SK-N-SH treated with all-trans-retinoic acid at 6 μM for 48 hours (cell line): ENCODE data around the gene CENPH.

Experiments used
- ATAC-seq: fragments of 200-7000 bp; cut with Tn5 transposase; 3 replicates; pipeline ENCODE4 v1.9.1; 2020; ENCODE audit warnings: mild to moderate bottlenecking, moderate library complexity
- ARNTL ChIP-seq: fragments of 450-650 bp; formaldehyde crosslinking; IDR thresholded peaks from 2 replicates; pipeline ENCODE4 v1.5.0; 2020; ENCODE audit warnings: low read depth, mild to moderate bottlenecking, moderate library complexity, borderline replicate concordance
- BACH2 ChIP-seq: fragments of 250-450 bp; sonication (Bioruptor Pico); IDR thresholded peaks from 2 replicates; pipeline ENCODE4 v1.9.0; 2021; ENCODE audit warnings: mild to moderate bottlenecking, borderline replicate concordance
- CSDC2 ChIP-seq: fragments of 250-450 bp; sonication (Bioruptor Pico); IDR thresholded peaks from 2 replicates; pipeline ENCODE4 v1.5.0; 2020; ENCODE audit warnings: mild to moderate bottlenecking, moderate library complexity
- ESRRG ChIP-seq: fragments of 250-450 bp; sonication (Bioruptor Pico); IDR thresholded peaks from 2 replicates; pipeline ENCODE4 v1.6.1; 2021; ENCODE audit warnings: mild to moderate bottlenecking
- GLIS3 ChIP-seq: fragments of 250-450 bp; sonication (Bioruptor Pico); IDR thresholded peaks from 2 replicates; pipeline ENCODE4 v1.5.0; 2020; ENCODE audit warnings: mild to moderate bottlenecking, moderate library complexity
- ISL1 ChIP-seq: fragments of 250-450 bp; sonication (Bioruptor Pico); IDR thresholded peaks from 2 replicates; pipeline ENCODE4 v2.1.2; 2022; ENCODE audit warnings: mild to moderate bottlenecking, moderate library complexity
- OSR1 ChIP-seq: fragments of 250-450 bp; sonication (Bioruptor Pico); IDR thresholded peaks from 2 replicates; pipeline ENCODE4 v1.8.0; 2022; ENCODE audit warnings: moderate library complexity, mild to moderate bottlenecking, inconsistent platforms
- PPARA ChIP-seq: fragments of 250-450 bp; sonication (Bioruptor Pico); IDR thresholded peaks from 2 replicates; pipeline ENCODE4 v1.5.0; 2020; ENCODE audit warnings: mild to moderate bottlenecking, borderline replicate concordance
- RARB ChIP-seq: fragments of 250-450 bp; sonication (Bioruptor Pico); IDR thresholded peaks from 2 replicates; pipeline ENCODE4 v1.8.0; 2021; ENCODE audit warnings: mild to moderate bottlenecking, moderate library complexity
- SNAI2 ChIP-seq: fragments of 250-450 bp; sonication (Bioruptor Pico); IDR thresholded peaks from 2 replicates; pipeline ENCODE4 v1.5.0; 2020; ENCODE audit warnings: mild to moderate bottlenecking, moderate library complexity
- TCF4 ChIP-seq: fragments of 250-450 bp; sonication (Bioruptor Pico); IDR thresholded peaks from 2 replicates; pipeline ENCODE4 v1.8.0; 2021; ENCODE audit warnings: mild to moderate bottlenecking, moderate library complexity, borderline replicate concordance
- TOX ChIP-seq: fragments of 250-450 bp; sonication (Bioruptor Pico); IDR thresholded peaks from 2 replicates; pipeline ENCODE4 v1.8.0; 2021; ENCODE audit warnings: mild to moderate bottlenecking, moderate library complexity, borderline replicate concordance
- ZC3H10 ChIP-seq: fragments of 250-450 bp; sonication (Bioruptor Pico); IDR thresholded peaks from 2 replicates; pipeline ENCODE4 v1.5.1; 2021; ENCODE audit warnings: mild to moderate bottlenecking, moderate library complexity
- ZFP3 ChIP-seq: fragments of 250-450 bp; sonication (Bioruptor Pico); IDR thresholded peaks from 2 replicates; pipeline ENCODE4 v1.5.0; 2020; ENCODE audit warnings: mild to moderate bottlenecking, moderate library complexity
- ZFP30 ChIP-seq: fragments of 450-650 bp; formaldehyde crosslinking; IDR thresholded peaks from 2 replicates; pipeline ENCODE4 v1.5.0; 2022; ENCODE audit warnings: mild to moderate bottlenecking, moderate library complexity
- ZNF565 ChIP-seq: fragments of 450-650 bp; formaldehyde crosslinking; conservative IDR thresholded peaks from 2 replicates; pipeline ENCODE4 v1.5.0; 2020; ENCODE audit warnings: low read depth, mild to moderate bottlenecking, moderate library complexity
- ZNF70 ChIP-seq: fragments of 450-650 bp; formaldehyde crosslinking; IDR thresholded peaks from 2 replicates; pipeline ENCODE4 v1.5.0; 2020; ENCODE audit warnings: mild to moderate bottlenecking, moderate library complexity
- ZNF8 ChIP-seq: fragments of 450-650 bp; formaldehyde crosslinking; IDR thresholded peaks from 2 replicates; pipeline ENCODE4 v1.5.0; 2020; ENCODE audit warnings: mild to moderate bottlenecking, moderate library complexity
- TF ChIP-seq, protein P1 (sequence below): fragments of 250-450 bp; sonication (Bioruptor Pico); IDR thresholded peaks from 2 replicates; pipeline ENCODE4 v1.5.0; 2020; ENCODE audit warnings: mild to moderate bottlenecking, moderate library complexity
- TF ChIP-seq, protein P2 (sequence below): fragments of 250-450 bp; sonication (Bioruptor Pico); IDR thresholded peaks from 2 replicates; pipeline ENCODE4 v1.5.1; 2020; ENCODE audit warnings: low read depth, mild to moderate bottlenecking, moderate library complexity
- TF ChIP-seq, protein P3 (sequence below): fragments of 250-450 bp; sonication (Bioruptor Pico); IDR thresholded peaks from 2 replicates; pipeline ENCODE4 v1.5.1; 2021; ENCODE audit warnings: mild to moderate bottlenecking, moderate library complexity
- TF ChIP-seq, protein P4 (sequence below): fragments of 250-450 bp; sonication (Bioruptor Pico); IDR thresholded peaks from 2 replicates; pipeline ENCODE4 v1.8.0; 2021; ENCODE audit warnings: low read depth, mild to moderate bottlenecking, moderate library complexity, borderline replicate concordance

CENPH gene

DNA sequence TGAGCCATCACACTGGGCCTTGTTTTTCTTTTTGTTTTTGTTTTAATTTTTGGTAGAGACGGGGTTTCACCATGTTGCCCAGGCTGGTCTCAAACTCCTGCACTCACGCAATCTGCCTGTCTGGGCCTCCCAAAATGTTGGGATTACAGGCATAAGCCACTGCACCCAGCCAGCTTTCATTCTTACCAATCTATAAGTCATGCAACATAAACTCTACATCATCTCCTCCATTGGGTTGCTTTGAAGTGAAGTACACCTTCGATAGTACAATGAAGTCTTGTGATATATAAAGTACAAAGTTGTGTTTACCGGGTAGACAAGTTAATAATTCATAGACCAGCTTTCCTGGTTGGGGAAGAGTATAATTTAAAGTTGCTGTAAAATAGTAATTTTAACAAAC is 36.5 kb downstream of the CENPH start:
- no peak for ATAC-seq
- TF ChIP-seq ESRRG (CRISPR knock-in tag) (no peak), ARNTL (CRISPR knock-in tag) (no peak), OSR1 (no peak), ZFP30 (CRISPR knock-in tag) (no peak), BACH2 (CRISPR knock-in tag) (no peak), CSDC2 (CRISPR knock-in tag) (no peak), ZC3H10 (no peak)
- TF ChIP-seq, protein P1, sequence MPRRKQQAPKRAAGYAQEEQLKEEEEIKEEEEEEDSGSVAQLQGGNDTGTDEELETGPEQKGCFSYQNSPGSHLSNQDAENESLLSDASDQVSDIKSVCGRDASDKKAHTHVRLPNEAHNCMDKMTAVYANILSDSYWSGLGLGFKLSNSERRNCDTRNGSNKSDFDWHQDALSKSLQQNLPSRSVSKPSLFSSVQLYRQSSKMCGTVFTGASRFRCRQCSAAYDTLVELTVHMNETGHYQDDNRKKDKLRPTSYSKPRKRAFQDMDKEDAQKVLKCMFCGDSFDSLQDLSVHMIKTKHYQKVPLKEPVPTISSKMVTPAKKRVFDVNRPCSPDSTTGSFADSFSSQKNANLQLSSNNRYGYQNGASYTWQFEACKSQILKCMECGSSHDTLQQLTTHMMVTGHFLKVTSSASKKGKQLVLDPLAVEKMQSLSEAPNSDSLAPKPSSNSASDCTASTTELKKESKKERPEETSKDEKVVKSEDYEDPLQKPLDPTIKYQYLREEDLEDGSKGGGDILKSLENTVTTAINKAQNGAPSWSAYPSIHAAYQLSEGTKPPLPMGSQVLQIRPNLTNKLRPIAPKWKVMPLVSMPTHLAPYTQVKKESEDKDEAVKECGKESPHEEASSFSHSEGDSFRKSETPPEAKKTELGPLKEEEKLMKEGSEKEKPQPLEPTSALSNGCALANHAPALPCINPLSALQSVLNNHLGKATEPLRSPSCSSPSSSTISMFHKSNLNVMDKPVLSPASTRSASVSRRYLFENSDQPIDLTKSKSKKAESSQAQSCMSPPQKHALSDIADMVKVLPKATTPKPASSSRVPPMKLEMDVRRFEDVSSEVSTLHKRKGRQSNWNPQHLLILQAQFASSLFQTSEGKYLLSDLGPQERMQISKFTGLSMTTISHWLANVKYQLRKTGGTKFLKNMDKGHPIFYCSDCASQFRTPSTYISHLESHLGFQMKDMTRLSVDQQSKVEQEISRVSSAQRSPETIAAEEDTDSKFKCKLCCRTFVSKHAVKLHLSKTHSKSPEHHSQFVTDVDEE (CRISPR knock-in tag), result no peak
- TF ChIP-seq, protein P2, sequence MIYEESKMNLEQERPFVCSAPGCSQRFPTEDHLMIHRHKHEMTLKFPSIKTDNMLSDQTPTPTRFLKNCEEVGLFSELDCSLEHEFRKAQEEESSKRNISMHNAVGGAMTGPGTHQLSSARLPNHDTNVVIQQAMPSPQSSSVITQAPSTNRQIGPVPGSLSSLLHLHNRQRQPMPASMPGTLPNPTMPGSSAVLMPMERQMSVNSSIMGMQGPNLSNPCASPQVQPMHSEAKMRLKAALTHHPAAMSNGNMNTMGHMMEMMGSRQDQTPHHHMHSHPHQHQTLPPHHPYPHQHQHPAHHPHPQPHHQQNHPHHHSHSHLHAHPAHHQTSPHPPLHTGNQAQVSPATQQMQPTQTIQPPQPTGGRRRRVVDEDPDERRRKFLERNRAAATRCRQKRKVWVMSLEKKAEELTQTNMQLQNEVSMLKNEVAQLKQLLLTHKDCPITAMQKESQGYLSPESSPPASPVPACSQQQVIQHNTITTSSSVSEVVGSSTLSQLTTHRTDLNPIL (CRISPR knock-in tag), result no peak

DNA sequence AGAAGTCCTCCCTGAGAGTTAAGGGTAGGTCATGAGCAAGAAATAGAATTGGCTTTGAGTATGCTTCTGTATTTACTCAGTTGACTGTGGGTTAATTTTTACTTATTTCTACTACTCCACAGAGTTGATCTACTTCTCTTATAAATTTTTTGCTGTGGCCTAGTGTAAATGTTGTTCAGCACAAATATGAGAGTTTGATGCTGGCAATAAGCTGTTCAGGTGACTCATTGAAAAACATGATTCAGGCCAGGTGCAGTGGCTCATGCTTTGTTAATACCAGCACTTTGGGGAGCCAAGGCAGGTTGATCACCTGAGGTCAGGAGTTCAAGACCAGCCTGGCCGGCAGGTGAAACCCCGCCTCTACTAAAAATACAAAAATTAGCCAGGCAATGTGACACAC is 40.8 kb downstream of the CENPH start:
- ATAC-seq, result no peak
- no peak for TF ChIP-seq ISL1
- no peak for TF ChIP-seq ZNF8 (CRISPR knock-in tag)
- TF ChIP-seq GLIS3 (CRISPR knock-in tag), result no peak
- TF ChIP-seq TCF4, result no peak
- no peak for TF ChIP-seq ZFP3 (CRISPR knock-in tag)
- TF ChIP-seq CSDC2 (CRISPR knock-in tag), result no peak
- TF ChIP-seq ZNF565 (CRISPR knock-in tag), result no peak
- no peak for TF ChIP-seq SNAI2 (CRISPR knock-in tag)
- no peak for TF ChIP-seq ZNF70 (CRISPR knock-in tag)
- TF ChIP-seq, protein P1 (CRISPR knock-in tag), result no peak
- TF ChIP-seq PPARA, result no peak
- TF ChIP-seq, protein P2 (CRISPR knock-in tag), result no peak
- TF ChIP-seq BACH2 (CRISPR knock-in tag), result no peak
- TF ChIP-seq RARB (CRISPR knock-in tag), result no peak
- TF ChIP-seq OSR1, result no peak

DNA sequence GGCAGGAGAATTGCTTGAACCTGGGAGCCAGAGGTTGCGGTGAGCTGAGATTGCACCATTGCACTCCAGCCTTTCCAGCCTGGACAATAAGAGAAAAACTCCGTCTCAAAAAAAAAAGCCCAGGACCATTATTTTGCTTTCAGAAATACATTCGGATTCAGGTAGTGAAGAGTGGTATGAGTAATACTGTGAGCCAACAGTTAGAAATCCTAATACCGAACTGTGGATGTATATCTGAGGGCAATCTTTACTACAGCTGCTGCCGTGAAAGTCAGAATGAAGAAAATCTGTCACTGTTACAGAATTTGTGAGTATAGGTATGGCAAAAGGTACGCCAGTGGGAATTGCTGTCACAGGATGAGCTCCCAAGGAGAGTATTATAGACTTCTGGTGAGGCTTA is 41.9 kb downstream of the CENPH start:
- ATAC-seq, result no peak
- TF ChIP-seq CSDC2 (CRISPR knock-in tag), result no peak
- TF ChIP-seq, protein P2 (CRISPR knock-in tag), result no peak
- TF ChIP-seq ZNF565 (CRISPR knock-in tag), result no peak
- TF ChIP-seq, protein P3, sequence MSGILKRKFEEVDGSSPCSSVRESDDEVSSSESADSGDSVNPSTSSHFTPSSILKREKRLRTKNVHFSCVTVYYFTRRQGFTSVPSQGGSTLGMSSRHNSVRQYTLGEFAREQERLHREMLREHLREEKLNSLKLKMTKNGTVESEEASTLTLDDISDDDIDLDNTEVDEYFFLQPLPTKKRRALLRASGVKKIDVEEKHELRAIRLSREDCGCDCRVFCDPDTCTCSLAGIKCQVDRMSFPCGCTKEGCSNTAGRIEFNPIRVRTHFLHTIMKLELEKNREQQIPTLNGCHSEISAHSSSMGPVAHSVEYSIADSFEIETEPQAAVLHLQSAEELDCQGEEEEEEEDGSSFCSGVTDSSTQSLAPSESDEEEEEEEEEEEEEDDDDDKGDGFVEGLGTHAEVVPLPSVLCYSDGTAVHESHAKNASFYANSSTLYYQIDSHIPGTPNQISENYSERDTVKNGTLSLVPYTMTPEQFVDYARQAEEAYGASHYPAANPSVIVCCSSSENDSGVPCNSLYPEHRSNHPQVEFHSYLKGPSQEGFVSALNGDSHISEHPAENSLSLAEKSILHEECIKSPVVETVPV (CRISPR knock-in tag), result no peak
- no peak for TF ChIP-seq SNAI2 (CRISPR knock-in tag)
- no peak for TF ChIP-seq ISL1
- TF ChIP-seq, protein P4, sequence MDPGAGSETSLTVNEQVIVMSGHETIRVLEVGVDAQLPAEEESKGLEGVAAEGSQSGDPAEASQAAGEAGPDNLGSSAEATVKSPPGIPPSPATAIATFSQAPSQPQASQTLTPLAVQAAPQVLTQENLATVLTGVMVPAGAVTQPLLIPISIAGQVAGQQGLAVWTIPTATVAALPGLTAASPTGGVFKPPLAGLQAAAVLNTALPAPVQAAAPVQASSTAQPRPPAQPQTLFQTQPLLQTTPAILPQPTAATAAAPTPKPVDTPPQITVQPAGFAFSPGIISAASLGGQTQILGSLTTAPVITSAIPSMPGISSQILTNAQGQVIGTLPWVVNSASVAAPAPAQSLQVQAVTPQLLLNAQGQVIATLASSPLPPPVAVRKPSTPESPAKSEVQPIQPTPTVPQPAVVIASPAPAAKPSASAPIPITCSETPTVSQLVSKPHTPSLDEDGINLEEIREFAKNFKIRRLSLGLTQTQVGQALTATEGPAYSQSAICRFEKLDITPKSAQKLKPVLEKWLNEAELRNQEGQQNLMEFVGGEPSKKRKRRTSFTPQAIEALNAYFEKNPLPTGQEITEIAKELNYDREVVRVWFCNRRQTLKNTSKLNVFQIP, result no peak
- no peak for TF ChIP-seq TOX
- no peak for TF ChIP-seq ZNF8 (CRISPR knock-in tag)
- no peak for TF ChIP-seq ZNF70 (CRISPR knock-in tag)
- no peak for TF ChIP-seq ZFP3 (CRISPR knock-in tag)
- TF ChIP-seq BACH2 (CRISPR knock-in tag), result no peak
- no peak for TF ChIP-seq GLIS3 (CRISPR knock-in tag)
- TF ChIP-seq ESRRG (CRISPR knock-in tag), result no peak
- no peak for TF ChIP-seq ARNTL (CRISPR knock-in tag)
- TF ChIP-seq RARB (CRISPR knock-in tag), result no peak
- no peak for TF ChIP-seq ZFP30 (CRISPR knock-in tag)
